ENCODE results near the gene COL2A1.
A peak's percentile ranks its signal among the peaks of the same experiment; 100 is the strongest.

Gene COL2A1

GRCh38 chr12:47967461-47968321, 36.6 kb downstream of the COL2A1 start:
- Histone ChIP-seq H2BK12ac (ENCODE audit: low read length in 2 of 2) (no peak overlapping the region), H3K4me2 (ENCODE audit: low read length, poor library complexity, severe bottlenecking) (no peak overlapping the region), H3K14ac (ENCODE audit: low read length in 2 of 2) (no peak overlapping the region), H2BK15ac (ENCODE audit: low read depth, poor library complexity, severe bottlenecking) (no peak overlapping the region), H2AFZ (ENCODE audit: low read depth, low read length) (no peak overlapping the region), H2BK120ac (ENCODE audit: low read depth, low read length) (no peak overlapping the region), H3K9me3 (ENCODE audit: control insufficient read depth, low read length) (no peaks in the 10 kb centered on the region), H3K27me3 (ENCODE audit: control insufficient read depth in 1 of 2, insufficient read depth in 1 of 2, low read length in 2 of 2) (no peaks in the 10 kb centered on the region), H2BK5ac (ENCODE audit: low read depth, low read length, poor library complexity, severe bottlenecking) (no peak overlapping the region), H3K23ac (ENCODE audit: low read length in 2 of 2) (no peak overlapping the region), H3K4me1 (ENCODE audit: control insufficient read depth, insufficient read depth, low read depth, low read length) (peaks cover 6% of the 10 kb centered on the region), H3K27ac (ENCODE audit: low read length, poor library complexity, severe bottlenecking) (no peak overlapping the region), H3K18ac (ENCODE audit: low read depth in 1 of 2, low read length in 2 of 2) (no peak overlapping the region), H3K79me1 (replicated peaks; ENCODE audit: low read length, poor library complexity, severe bottlenecking) (peaks cover 5% of the 10 kb centered on the region), H3K4ac (ENCODE audit: low read depth in 1 of 2, low read length in 2 of 2) (no peak overlapping the region), H3K9ac (ENCODE audit: low read length) (no peak overlapping the region), H4K91ac (ENCODE audit: low read length) (no peak overlapping the region), H4K8ac (ENCODE audit: low read length) (no peak overlapping the region), H3K36me3 (ENCODE audit: control insufficient read depth in 1 of 2, insufficient read depth in 2 of 2, low read depth in 1 of 2, low read length in 2 of 2) (peaks cover 7 to 11% of the 10 kb centered on the region in 2 experiments), H3K4me3 (ENCODE audit: insufficient read depth in 1 of 2, low read depth in 1 of 2, low read length in 2 of 2) (no peak overlapping the region), H2AK5ac (ENCODE audit: low read length, severe bottlenecking) (no peak overlapping the region)
- WGBS, result 59% methylated on average over 5 of the region's 5 CpGs
- DNase-seq, result peak; percentile 48

DNA sequence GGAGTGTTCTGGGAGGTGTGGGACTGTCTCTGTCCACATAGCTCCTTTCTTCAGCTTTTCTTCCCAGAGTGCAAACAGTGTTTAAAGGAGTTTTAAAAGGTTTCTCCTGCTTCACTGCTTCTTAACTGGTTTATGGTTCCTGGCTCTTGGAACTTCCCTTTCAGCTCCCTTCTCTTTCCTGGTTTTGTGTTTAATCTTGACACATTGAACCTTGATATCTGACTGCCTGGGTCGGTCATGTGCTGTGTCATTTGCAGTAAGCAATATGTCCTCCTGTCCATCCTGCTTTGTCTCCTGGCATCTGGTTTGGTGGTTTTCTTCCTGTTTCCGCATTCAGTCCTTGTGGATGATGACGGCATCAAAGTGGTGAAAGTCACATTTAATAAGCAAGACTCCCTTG, 38.7 kb downstream of the COL2A1 start:
- Histone ChIP-seq H2AFZ (ENCODE audit: low read depth, low read length) (no peak overlapping the region), H4K8ac (ENCODE audit: low read length) (no peak overlapping the region), H3K14ac (ENCODE audit: low read length in 2 of 2) (no peak overlapping the region), H3K9ac (ENCODE audit: low read length) (no peak overlapping the region), H3K79me1 (replicated peaks; ENCODE audit: low read length, poor library complexity, severe bottlenecking) (peaks cover 5% of the 10 kb centered on the region), H3K36me3 (ENCODE audit: control insufficient read depth in 1 of 2, insufficient read depth in 2 of 2, low read depth in 1 of 2, low read length in 2 of 2) (peaks cover 7 to 11% of the 10 kb centered on the region in 2 experiments), H3K27me3 (ENCODE audit: control insufficient read depth in 1 of 2, insufficient read depth in 1 of 2, low read length in 2 of 2) (peaks cover 3 to 16% of the 10 kb centered on the region in 2 experiments), H2BK5ac (ENCODE audit: low read depth, low read length, poor library complexity, severe bottlenecking) (no peak overlapping the region), H2AK5ac (ENCODE audit: low read length, severe bottlenecking) (no peak overlapping the region), H3K4ac (ENCODE audit: low read depth in 1 of 2, low read length in 2 of 2) (no peak overlapping the region), H2BK12ac (ENCODE audit: low read length in 2 of 2) (no peak overlapping the region), H2BK15ac (ENCODE audit: low read depth, poor library complexity, severe bottlenecking) (no peak overlapping the region), H3K4me3 (ENCODE audit: insufficient read depth in 1 of 2, low read depth in 1 of 2, low read length in 2 of 2) (no peak overlapping the region), H3K4me1 (ENCODE audit: control insufficient read depth, insufficient read depth, low read depth, low read length) (peaks cover 6% of the 10 kb centered on the region), H4K91ac (ENCODE audit: low read length) (no peak overlapping the region), H3K23ac (ENCODE audit: low read length in 2 of 2) (no peak overlapping the region), H2BK120ac (ENCODE audit: low read depth, low read length) (no peak overlapping the region), H3K18ac (ENCODE audit: low read depth in 1 of 2, low read length in 2 of 2) (no peak overlapping the region), H3K4me2 (ENCODE audit: low read length, poor library complexity, severe bottlenecking) (no peak overlapping the region), H3K9me3 (ENCODE audit: control insufficient read depth, low read length) (no peaks in the 10 kb centered on the region), H3K27ac (ENCODE audit: low read length, poor library complexity, severe bottlenecking) (no peak overlapping the region)
- WGBS, result over 99% methylated on average over 3 of the region's 3 CpGs
- DNase-seq, result no peak

GRCh38 chr12:47964106-47964728, 40.1 kb downstream of the COL2A1 start:
- H3K4me3 ChIP-seq (ENCODE audit: insufficient read depth in 1 of 2, low read depth in 1 of 2, low read length in 2 of 2), result peak overlapping the region; percentile 93 to 95
- H3K18ac ChIP-seq (ENCODE audit: low read depth in 1 of 2, low read length in 2 of 2), result peak overlapping the region in 1 of 2 experiments; percentile 64
- H3K14ac ChIP-seq (ENCODE audit: low read length in 2 of 2), result no peak overlapping the region
- H3K9me3 ChIP-seq (ENCODE audit: control insufficient read depth, low read length), result no peaks in the 10 kb centered on the region
- no peak overlapping the region for H2BK120ac ChIP-seq (ENCODE audit: low read depth, low read length)
- H3K23ac ChIP-seq (ENCODE audit: low read length in 2 of 2), result no peak overlapping the region
- DNase-seq, result no peak
- peaks cover 6% of the 10 kb centered on the region for H3K4me1 ChIP-seq (ENCODE audit: control insufficient read depth, insufficient read depth, low read depth, low read length)
- no peak overlapping the region for H2BK15ac ChIP-seq (ENCODE audit: low read depth, poor library complexity, severe bottlenecking)
- H4K91ac ChIP-seq (ENCODE audit: low read length), result no peak overlapping the region
- WGBS, result 26% methylated on average over 18 of the region's 18 CpGs
- no peak overlapping the region for H2BK5ac ChIP-seq (ENCODE audit: low read depth, low read length, poor library complexity, severe bottlenecking)
- no peak overlapping the region for H3K27ac ChIP-seq (ENCODE audit: low read length, poor library complexity, severe bottlenecking)
- peak overlapping the region; percentile 97 for H2AFZ ChIP-seq (ENCODE audit: low read depth, low read length)
- H3K79me1 ChIP-seq (replicated peaks; ENCODE audit: low read length, poor library complexity, severe bottlenecking), result peaks cover 5% of the 10 kb centered on the region
- H3K9ac ChIP-seq (ENCODE audit: low read length), result peak overlapping the region; percentile 84
- H2AK5ac ChIP-seq (ENCODE audit: low read length, severe bottlenecking), result no peak overlapping the region
- H3K4ac ChIP-seq (ENCODE audit: low read depth in 1 of 2, low read length in 2 of 2), result no peak overlapping the region
- H2BK12ac ChIP-seq (ENCODE audit: low read length in 2 of 2), result no peak overlapping the region
- H3K36me3 ChIP-seq (ENCODE audit: control insufficient read depth in 1 of 2, insufficient read depth in 2 of 2, low read depth in 1 of 2, low read length in 2 of 2), result peaks cover 7 to 11% of the 10 kb centered on the region in 2 experiments
- peaks cover 12 to 23% of the 10 kb centered on the region in 2 experiments for H3K27me3 ChIP-seq (ENCODE audit: control insufficient read depth in 1 of 2, insufficient read depth in 1 of 2, low read length in 2 of 2)
- H4K8ac ChIP-seq (ENCODE audit: low read length), result no peak overlapping the region
- peak overlapping the region; percentile 97 for H3K4me2 ChIP-seq (ENCODE audit: low read length, poor library complexity, severe bottlenecking)
